Measurements from ENCODE around the gene PACRG. TPM values are rescaled to one million over a fixed set of nuclear protein-coding genes. Genes with fewer than 3 reads are reported as not detected.
A peak's percentile ranks its signal among the peaks of the same experiment; 100 is the strongest.

The PACRG gene
- polyA plus RNA-seq, 1 donor (not counting 4 experiments of a cell fraction or from before 2014, with no cell fraction given): 0.31 TPM

DNA sequence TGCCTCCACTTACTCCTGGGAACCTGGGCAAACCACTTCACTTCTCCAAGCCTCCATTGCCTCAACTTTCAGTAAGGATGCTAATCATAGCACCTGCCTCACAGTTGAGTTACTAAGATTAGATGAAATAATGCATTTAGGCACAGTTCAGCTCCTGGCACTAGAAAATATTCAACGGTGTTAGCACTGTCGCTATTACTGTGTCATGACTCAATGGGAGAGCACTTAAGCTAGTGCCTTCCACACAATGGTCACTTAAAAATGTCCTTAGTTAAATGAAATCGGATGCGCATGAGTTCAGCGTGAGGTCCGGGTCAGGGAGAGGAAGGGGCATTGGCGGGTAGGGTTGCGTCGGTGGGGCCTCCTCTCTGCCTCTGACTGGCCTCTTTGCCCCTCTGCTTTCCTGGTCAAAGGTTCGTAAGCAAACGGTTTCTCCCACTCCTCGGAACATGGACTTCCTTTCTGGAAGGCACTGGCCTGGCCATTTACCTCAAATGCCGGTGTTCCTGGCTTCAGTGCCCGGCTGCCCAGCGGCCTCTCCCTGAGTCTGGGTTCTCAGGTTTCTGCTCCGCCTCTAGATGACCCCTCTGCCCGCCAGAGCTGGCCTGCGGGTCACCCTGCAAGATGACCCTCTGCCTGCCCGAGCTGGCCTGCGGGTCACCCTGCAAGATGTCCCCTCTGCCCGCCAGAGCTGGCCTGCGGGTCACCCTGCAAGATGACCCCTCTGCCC lies 562.9 kb downstream of the PACRG start:
- dilution Hi-C loops (cut with MboI; ENCODE audit: extremely low pct_ligation_motif_present, low sequenced_read_pairs): no loop called here
- no peaks in the 10 kb centered on the region for H4K20me1 ChIP-seq (ENCODE audit: control insufficient read depth, extremely low read depth, insufficient read depth, low read length)
- TF ChIP-seq EZH2 (IDR thresholded peaks at IDR 0.05; ENCODE audit: low read length): no peak
- TF ChIP-seq, protein P1, sequence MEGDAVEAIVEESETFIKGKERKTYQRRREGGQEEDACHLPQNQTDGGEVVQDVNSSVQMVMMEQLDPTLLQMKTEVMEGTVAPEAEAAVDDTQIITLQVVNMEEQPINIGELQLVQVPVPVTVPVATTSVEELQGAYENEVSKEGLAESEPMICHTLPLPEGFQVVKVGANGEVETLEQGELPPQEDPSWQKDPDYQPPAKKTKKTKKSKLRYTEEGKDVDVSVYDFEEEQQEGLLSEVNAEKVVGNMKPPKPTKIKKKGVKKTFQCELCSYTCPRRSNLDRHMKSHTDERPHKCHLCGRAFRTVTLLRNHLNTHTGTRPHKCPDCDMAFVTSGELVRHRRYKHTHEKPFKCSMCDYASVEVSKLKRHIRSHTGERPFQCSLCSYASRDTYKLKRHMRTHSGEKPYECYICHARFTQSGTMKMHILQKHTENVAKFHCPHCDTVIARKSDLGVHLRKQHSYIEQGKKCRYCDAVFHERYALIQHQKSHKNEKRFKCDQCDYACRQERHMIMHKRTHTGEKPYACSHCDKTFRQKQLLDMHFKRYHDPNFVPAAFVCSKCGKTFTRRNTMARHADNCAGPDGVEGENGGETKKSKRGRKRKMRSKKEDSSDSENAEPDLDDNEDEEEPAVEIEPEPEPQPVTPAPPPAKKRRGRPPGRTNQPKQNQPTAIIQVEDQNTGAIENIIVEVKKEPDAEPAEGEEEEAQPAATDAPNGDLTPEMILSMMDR (optimal IDR thresholded peaks at IDR 0.05 in 1 of 3, IDR thresholded peaks at IDR 0.05 in 1 of 3, conservative IDR thresholded peaks at IDR 0.05 in 1 of 3; ENCODE audit: extremely low read depth in 1 of 3, insufficient read depth in 2 of 3, low read length in 3 of 3): no peak
- no peak overlapping the region for H3K4me3 ChIP-seq (ENCODE audit: control insufficient read depth in 2 of 3, extremely low read depth in 1 of 3, insufficient read depth in 2 of 3, low read depth in 1 of 3, low read length in 3 of 3)
- H3K9ac ChIP-seq (ENCODE audit: control insufficient read depth, extremely low read depth, insufficient read depth, low read length): no peak overlapping the region
- H3K9me1 ChIP-seq (ENCODE audit: control insufficient read depth, extremely low read depth, insufficient read depth, low read length): no peaks in the 10 kb centered on the region
- FAIRE-seq (no peak), DNase-seq (ENCODE audit: low read depth, low spot score) (no peak)
- H3K9me3 ChIP-seq (ENCODE audit: control insufficient read depth, low read depth, low read length): no peaks in the 10 kb centered on the region
- no peaks in the 10 kb centered on the region for H3K4me1 ChIP-seq (ENCODE audit: control insufficient read depth, extremely low read depth, insufficient read depth, low read length)
- no peaks in the 10 kb centered on the region for H3K27me3 ChIP-seq (ENCODE audit: control insufficient read depth, extremely low read depth, insufficient read depth, low read length)
- H3K36me3 ChIP-seq (ENCODE audit: control insufficient read depth in 2 of 2, extremely low read depth in 1 of 2, insufficient read depth in 2 of 2, low read length in 2 of 2): no peaks in the 10 kb centered on the region
- no peak overlapping the region for H3K4me2 ChIP-seq (ENCODE audit: control insufficient read depth, extremely low read depth, insufficient read depth, low read depth, low read length)
- no peak overlapping the region for H3K27ac ChIP-seq (ENCODE audit: control insufficient read depth, insufficient read depth, low read length)
- no peak overlapping the region for H2AFZ ChIP-seq (ENCODE audit: control insufficient read depth, low read length)
- no peaks in the 10 kb centered on the region for H3K79me2 ChIP-seq (ENCODE audit: control insufficient read depth, insufficient read depth, low read length)

- Histone ChIP-seq H3K27ac (ENCODE audit: control insufficient read depth, insufficient read depth, low read length) (no peak overlapping the region), H3K4me2 (ENCODE audit: control insufficient read depth, extremely low read depth, insufficient read depth, low read depth, low read length) (no peak overlapping the region), H3K9me3 (ENCODE audit: control insufficient read depth, low read depth, low read length) (no peaks in the 10 kb centered on the region), H3K27me3 (ENCODE audit: control insufficient read depth, extremely low read depth, insufficient read depth, low read length) (no peaks in the 10 kb centered on the region), H3K9me1 (ENCODE audit: control insufficient read depth, extremely low read depth, insufficient read depth, low read length) (no peaks in the 10 kb centered on the region), H3K4me1 (ENCODE audit: control insufficient read depth, extremely low read depth, insufficient read depth, low read length) (no peaks in the 10 kb centered on the region), H3K79me2 (ENCODE audit: control insufficient read depth, insufficient read depth, low read length) (no peaks in the 10 kb centered on the region), H3K36me3 (ENCODE audit: control insufficient read depth in 2 of 2, extremely low read depth in 1 of 2, insufficient read depth in 2 of 2, low read length in 2 of 2) (no peaks in the 10 kb centered on the region), H3K4me3 (ENCODE audit: control insufficient read depth in 2 of 3, extremely low read depth in 1 of 3, insufficient read depth in 2 of 3, low read depth in 1 of 3, low read length in 3 of 3) (no peak overlapping the region), H4K20me1 (ENCODE audit: control insufficient read depth, extremely low read depth, insufficient read depth, low read length) (no peaks in the 10 kb centered on the region), H2AFZ (ENCODE audit: control insufficient read depth, low read length) (peak overlapping the region; percentile 9), H3K9ac (ENCODE audit: control insufficient read depth, extremely low read depth, insufficient read depth, low read length) (no peak overlapping the region)
- no peak for TF ChIP-seq EZH2 (IDR thresholded peaks at IDR 0.05; ENCODE audit: low read length)
- TF ChIP-seq, protein P1 (optimal IDR thresholded peaks at IDR 0.05 in 1 of 3, IDR thresholded peaks at IDR 0.05 in 1 of 3, conservative IDR thresholded peaks at IDR 0.05 in 1 of 3; ENCODE audit: extremely low read depth in 1 of 3, insufficient read depth in 2 of 3, low read length in 3 of 3): no peak
- dilution Hi-C loops (cut with MboI; ENCODE audit: extremely low pct_ligation_motif_present, low sequenced_read_pairs): no loop called here
- DNase-seq (ENCODE audit: low read depth, low spot score) (no peak), FAIRE-seq (no peak)
Measured at GRCh38 chr6:163291622-163292021, 563.8 kb downstream of the PACRG start.
